BJ (cell line): ENCODE results near the gene GALNT2. TPM values are rescaled to one million over a fixed set of nuclear protein-coding genes. Genes with fewer than 3 reads are reported as not detected.

Experiments used
- CTCF ChIA-PET: fragments of 350-600 bp; formaldehyde crosslinking; extraction: SDS; loops from one replicate; lab custom pipeline; 2021; ENCODE audit warnings: antibody characterized with exemption, inconsistent platforms; lab: Yijun Ruan, JAX
- POLR2A ChIA-PET: fragments of 300-600 bp; sonication (Branson Sonifier 250); formaldehyde crosslinking; extraction: SDS; loops from one replicate; lab custom pipeline; 2021; ENCODE audit warnings: antibody characterized with exemption; lab: Charles Lee
- DNase-seq: peaks from one replicate; pipeline ENCODE4 v3.0.0-alpha.2; 2011; ENCODE audit warnings: low read depth
- H3K27me3 ChIP-seq: 2 replicates; pipeline ENCODE4 v1.6.0; 2011; ENCODE audit warnings: low read length; ENCODE audit not compliant: control insufficient read depth, insufficient read depth
- H3K36me3 ChIP-seq: 2 replicates; pipeline ENCODE4 v1.5.1; 2011; ENCODE audit warnings: low read length; ENCODE audit not compliant: control insufficient read depth, insufficient read depth
- H3K4me3 ChIP-seq: 2 replicates; pipeline ENCODE4 v1.5.1; 2011; ENCODE audit warnings: low read depth, mild to moderate bottlenecking, control low read depth, low read length
- CTCF ChIP-seq: IDR thresholded peaks from 2 replicates; pipeline ENCODE4 v1.5.1; 2011; ENCODE audit warnings: low read depth, mild to moderate bottlenecking, control low read depth, inconsistent platforms, low read length, moderate library complexity; ENCODE audit not compliant: insufficient read depth
- polyA plus RNA-seq: library from polyadenylated mRNA; depleted of rRNA; stranded (reverse); fragments of >200 nt; gene quantifications from 2 replicates; pipeline ENCODE4 v1.2.3, GENCODE V29; 2011

Gene GALNT2
- polyA plus RNA-seq, 1 experiment, result 90.9 TPM

GRCh38 chr1:230125640-230126528 is 58.8 kb downstream of the GALNT2 start:
- TF ChIP-seq CTCF, result no peak
- DNase-seq, result no peak
- Histone ChIP-seq H3K27me3 (no peaks in the 10 kb centered on the region), H3K36me3 (no peaks in the 10 kb centered on the region), H3K4me3 (no peak overlapping the region)
- CTCF ChIA-PET, result no interaction called here
- POLR2A ChIA-PET, result no interaction called here

- no peak overlapping the region for H3K4me3 ChIP-seq
- TF ChIP-seq CTCF, result no peak
- CTCF ChIA-PET, result no interaction called here
- no peaks in the 10 kb centered on the region for H3K27me3 ChIP-seq
- POLR2A ChIA-PET, result no interaction called here
- DNase-seq, result no peak
- H3K36me3 ChIP-seq, result no peaks in the 10 kb centered on the region
Measured at GRCh38 chr1:230126529-230127104, 59.6 kb downstream of the GALNT2 start.

GRCh38 chr1:230127105-230128054 is 60.3 kb downstream of the GALNT2 start:
- TF ChIP-seq CTCF, result no peak
- Histone ChIP-seq H3K36me3 (no peaks in the 10 kb centered on the region), H3K4me3 (no peak overlapping the region), H3K27me3 (no peaks in the 10 kb centered on the region)
- CTCF ChIA-PET, result no interaction called here
- POLR2A ChIA-PET, result interaction anchor here (0.6 kb wide), 1 partner anchor 26 kb away, joined by 3 read pairs; no protein-coding TSS in a partner anchor
- no peak for DNase-seq

- ChIA-PET POLR2A (no interaction called here), CTCF (interaction anchor here (1.8 kb wide), 1 partner anchor 9 kb away, joined by 5 read pairs; no protein-coding TSS in a partner anchor)
- Histone ChIP-seq H3K36me3 (no peaks in the 10 kb centered on the region), H3K4me3 (no peak overlapping the region), H3K27me3 (no peaks in the 10 kb centered on the region)
- DNase-seq, result no peak
- TF ChIP-seq CTCF, result no peak
Measured at GRCh38 chr1:230128569-230129285, 61.7 kb downstream of the GALNT2 start.
